Amniotic stem cell (primary cell): ENCODE measurements around the gene PTH2.
"Not testable (repeated sequence)": the region's sequence is repeated elsewhere in the genome, so short reads cannot be mapped to it uniquely, and the experiment has no call there.

Source experiments
- DNase-seq: peaks from one replicate; lab custom pipeline; 2025; lab: John Stamatoyannopoulos, UW

PTH2 gene

DNA sequence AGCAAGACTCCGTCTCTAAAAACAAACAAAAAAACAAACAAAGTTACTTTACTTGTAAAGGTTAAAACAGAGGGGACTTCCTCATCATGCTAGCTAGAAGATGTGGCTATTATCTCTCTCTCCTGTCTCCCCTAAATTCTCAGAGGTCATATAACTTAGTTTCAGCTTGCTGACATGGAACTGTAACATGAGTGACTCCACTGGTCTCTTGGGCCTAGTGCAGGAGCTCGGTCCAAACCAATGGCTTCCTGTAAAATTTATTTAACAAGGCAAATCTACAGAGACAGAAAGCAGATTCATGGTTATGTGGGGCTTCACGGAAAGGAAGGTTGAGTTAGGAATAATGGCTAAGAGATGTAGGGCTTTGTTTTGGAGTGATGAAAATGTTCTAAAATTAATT, 44.7 kb downstream of the PTH2 start:
- no peak for DNase-seq

- DNase-seq: no peak
Measured at GRCh38 chr19:49374665-49375434, 48.4 kb downstream of the PTH2 start.

DNA sequence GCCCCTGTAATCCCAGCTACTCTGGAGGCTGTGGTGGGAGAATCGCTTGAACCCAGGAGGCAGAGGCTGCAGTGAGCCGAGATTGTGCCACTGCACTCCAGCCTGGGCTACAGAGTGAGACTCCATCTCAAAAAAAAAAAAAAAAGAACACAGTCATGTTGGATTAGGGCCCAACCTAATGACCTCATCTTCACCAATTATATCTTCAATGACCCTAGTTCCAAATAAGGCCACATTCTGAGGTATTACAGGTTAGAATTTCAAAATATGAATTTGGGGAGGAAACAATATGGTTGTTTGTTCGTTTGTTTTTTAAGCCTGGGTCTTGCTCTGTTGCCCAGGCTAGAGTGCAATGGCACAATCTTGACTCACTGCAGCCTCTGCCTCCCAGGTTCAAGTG, 50.1 kb downstream of the PTH2 start:
- DNase-seq: not testable (repeated sequence)
